ENCODE data around the gene AQP12B. TPM values are rescaled to one million over a fixed set of nuclear protein-coding genes. Genes with fewer than 3 reads are reported as not detected.

The AQP12B gene
- total RNA-seq, 3 donors from 2014 or later (not counting 1 experiment from before 2014, with no cell fraction given), result not detected

GRCh38 chr2:240722376-240722775, 39.7 kb upstream of the AQP12B start:
- no peak for TF ChIP-seq CTCF (IDR thresholded peaks at IDR 0.05)
- Mint-ChIP-seq H3K27ac (no peak overlapping the region), H3K9me3 (no peaks in the 10 kb centered on the region), H3K4me3 (no peak overlapping the region), H3K36me3 (no peaks in the 10 kb centered on the region), H3K27me3 (ENCODE audit: low read depth in 2 of 2) (no peaks in the 10 kb centered on the region), H3K4me1 (no peaks in the 10 kb centered on the region)
- H3K4me1 ChIP-seq (ENCODE audit: control insufficient read depth, insufficient read depth, low read length), result no peaks in the 10 kb centered on the region
- 91% methylated on average over 16 of the region's 16 CpGs for WGBS (ENCODE audit: insufficient coverage)
- no peak overlapping the region for H3K4me3 ChIP-seq (ENCODE audit: low read length)
- H3K36me3 ChIP-seq (ENCODE audit: control insufficient read depth, insufficient read depth, low read length), result no peaks in the 10 kb centered on the region
- no peaks in the 10 kb centered on the region for H3K9me3 ChIP-seq (ENCODE audit: control insufficient read depth, insufficient read depth, low read length)
- no peak overlapping the region for H3K27ac ChIP-seq (ENCODE audit: low read length)
- DNase-seq, result no peak
- no peaks in the 10 kb centered on the region for H3K27me3 ChIP-seq (ENCODE audit: control insufficient read depth, insufficient read depth, low read length)
- intact Hi-C loops (cut with micrococcal nuclease), result no loop called here
- ATAC-seq, result no peak

DNA sequence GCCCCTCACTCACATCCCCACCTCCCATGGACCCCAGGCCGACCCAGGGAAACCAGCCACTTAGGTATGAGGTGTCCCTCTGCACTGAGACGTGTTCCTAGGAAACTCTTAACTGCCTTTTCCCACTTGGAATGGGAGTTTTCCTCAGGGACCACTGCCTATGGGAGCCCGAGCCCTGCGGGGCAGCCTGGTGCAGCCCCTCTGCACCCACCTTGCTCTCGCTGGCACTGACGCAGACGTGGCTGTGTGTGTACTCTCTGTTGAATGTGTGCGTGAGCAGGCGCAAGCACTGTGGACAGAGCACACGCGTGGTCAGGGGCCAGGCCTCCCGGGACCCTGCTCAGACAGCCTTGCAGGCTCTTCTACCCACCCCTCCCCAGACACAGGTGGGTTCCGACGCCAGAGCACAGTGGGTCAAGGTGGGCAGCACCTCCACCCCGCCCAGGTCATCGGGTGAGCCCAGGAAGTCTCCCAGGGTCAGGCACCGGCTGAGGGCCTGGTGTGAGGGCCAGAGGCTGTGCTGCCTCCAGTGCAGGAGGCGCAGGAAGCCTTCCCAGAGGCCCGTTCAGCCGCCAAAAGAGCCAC, 39.0 kb upstream of the AQP12B start:
- H3K9me3 Mint-ChIP-seq, result no peaks in the 10 kb centered on the region
- intact Hi-C loops (cut with micrococcal nuclease), result no loop called here
- no peak overlapping the region for H3K27ac Mint-ChIP-seq
- no peak for DNase-seq
- no peaks in the 10 kb centered on the region for H3K4me1 ChIP-seq (ENCODE audit: control insufficient read depth, insufficient read depth, low read length)
- no peak for ATAC-seq
- H3K27ac ChIP-seq (ENCODE audit: low read length), result no peak overlapping the region
- no peak overlapping the region for H3K4me3 Mint-ChIP-seq
- no peaks in the 10 kb centered on the region for H3K4me1 Mint-ChIP-seq
- no peak for TF ChIP-seq CTCF (IDR thresholded peaks at IDR 0.05)
- no peaks in the 10 kb centered on the region for H3K27me3 Mint-ChIP-seq (ENCODE audit: low read depth in 2 of 2)
- no peaks in the 10 kb centered on the region for H3K27me3 ChIP-seq (ENCODE audit: control insufficient read depth, insufficient read depth, low read length)
- no peaks in the 10 kb centered on the region for H3K9me3 ChIP-seq (ENCODE audit: control insufficient read depth, insufficient read depth, low read length)
- no peak overlapping the region for H3K4me3 ChIP-seq (ENCODE audit: low read length)
- H3K36me3 ChIP-seq (ENCODE audit: control insufficient read depth, insufficient read depth, low read length), result no peaks in the 10 kb centered on the region
- WGBS (ENCODE audit: insufficient coverage), result 90% methylated on average over 20 of the region's 20 CpGs
- H3K36me3 Mint-ChIP-seq, result no peaks in the 10 kb centered on the region

DNA sequence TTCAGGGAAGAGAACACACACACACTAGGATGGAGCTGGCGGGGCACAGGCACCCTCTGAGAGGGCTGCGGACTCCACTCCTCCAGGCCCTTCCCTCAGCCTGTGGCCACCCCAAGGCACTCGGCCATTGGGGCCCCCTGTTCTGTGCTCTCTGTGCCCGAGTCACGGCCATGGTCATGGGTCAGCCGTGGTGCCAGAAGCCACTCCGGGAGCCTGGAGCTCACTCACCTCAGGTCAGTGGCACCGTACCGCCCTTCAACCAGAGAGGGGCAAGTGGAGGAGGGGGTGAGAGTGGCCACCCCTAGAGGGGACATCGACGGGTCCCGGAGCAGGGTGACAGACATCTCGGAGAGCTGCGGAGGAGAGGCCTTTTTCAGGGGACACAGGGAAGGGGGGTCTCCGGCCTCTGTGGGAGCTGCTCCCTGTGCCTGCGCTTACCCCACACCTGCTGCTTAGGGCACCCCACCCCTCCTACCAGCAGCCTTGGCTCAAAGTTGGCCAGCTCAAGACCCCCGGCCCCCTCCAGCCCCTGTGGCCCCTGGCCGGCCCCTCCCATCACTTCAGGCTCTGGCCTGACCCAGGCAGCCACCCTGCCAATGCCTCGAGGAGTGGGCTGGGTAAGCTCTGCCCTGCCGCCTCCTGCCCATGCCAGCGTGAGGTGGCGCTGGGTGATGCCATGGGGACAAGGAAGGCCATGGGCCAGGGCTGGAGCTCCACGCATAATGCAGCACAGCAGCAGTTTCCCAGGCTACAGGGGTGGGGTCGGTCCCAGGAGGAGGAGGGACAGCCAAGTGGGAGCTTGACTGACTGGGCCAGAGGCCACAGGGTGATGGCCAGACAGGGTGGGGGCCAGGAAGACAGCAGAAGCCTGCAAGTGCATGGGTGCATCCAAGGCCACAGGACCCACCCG, 38.3 kb upstream of the AQP12B start:
- Histone ChIP-seq H3K27ac (ENCODE audit: low read length) (no peak overlapping the region), H3K9me3 (ENCODE audit: control insufficient read depth, insufficient read depth, low read length) (no peaks in the 10 kb centered on the region), H3K4me3 (ENCODE audit: low read length) (no peak overlapping the region), H3K36me3 (ENCODE audit: control insufficient read depth, insufficient read depth, low read length) (no peaks in the 10 kb centered on the region), H3K4me1 (ENCODE audit: control insufficient read depth, insufficient read depth, low read length) (no peaks in the 10 kb centered on the region), H3K27me3 (ENCODE audit: control insufficient read depth, insufficient read depth, low read length) (no peaks in the 10 kb centered on the region)
- intact Hi-C loops (cut with micrococcal nuclease), result no loop called here
- Mint-ChIP-seq H3K27me3 (ENCODE audit: low read depth in 2 of 2) (no peaks in the 10 kb centered on the region), H3K9me3 (no peaks in the 10 kb centered on the region), H3K4me3 (no peak overlapping the region), H3K27ac (no peak overlapping the region), H3K4me1 (no peaks in the 10 kb centered on the region), H3K36me3 (no peaks in the 10 kb centered on the region)
- WGBS (ENCODE audit: insufficient coverage), result 90% methylated on average over 25 of the region's 25 CpGs
- DNase-seq (no peak), ATAC-seq (no peak)
- TF ChIP-seq CTCF (IDR thresholded peaks at IDR 0.05), result no peak

All from natural killer cell (primary cell).